Measurements from ENCODE around the gene CALML3. TPM values are rescaled to one million over a fixed set of nuclear protein-coding genes. Genes with fewer than 3 reads are reported as not detected.

CALML3 gene
- total and polyA plus RNA-seq, 2 of the 8 experiments (the other 6 are each of a cell fraction or from before 2014, with no cell fraction given), result not detected

DNA sequence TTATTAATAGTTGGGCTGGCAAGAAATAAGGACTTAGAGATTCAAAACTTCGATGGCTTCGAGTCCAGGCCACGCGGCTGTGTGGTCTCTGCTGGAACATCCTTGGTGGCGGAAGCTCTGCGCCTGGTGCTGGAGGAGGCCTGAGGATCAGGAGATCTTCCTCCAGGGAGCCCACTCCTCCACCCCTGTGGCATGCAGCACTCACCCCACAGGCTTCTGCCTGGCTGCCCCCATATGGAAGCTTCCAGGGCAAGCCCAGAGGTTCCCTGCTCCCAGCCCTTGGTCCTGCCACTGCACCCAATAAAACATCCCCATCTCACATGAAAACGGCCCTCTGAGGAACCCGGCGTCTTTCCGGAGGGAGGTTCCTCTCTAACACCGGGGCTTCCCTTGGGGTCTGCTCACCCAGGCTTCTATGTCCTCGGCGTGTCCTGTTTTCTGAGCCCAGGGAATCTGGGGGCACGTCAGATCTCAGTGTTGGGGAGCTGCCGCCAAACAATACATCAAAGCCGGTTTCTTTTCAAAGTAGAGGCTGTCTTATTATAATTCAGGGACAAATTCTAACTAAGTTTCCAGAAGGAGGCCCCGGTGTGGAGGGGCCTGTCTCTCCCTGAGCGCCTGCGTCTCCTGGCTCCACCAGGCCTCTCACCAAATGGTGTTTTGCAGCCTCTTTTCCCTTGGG lies 32.4 kb downstream of the CALML3 start:
- H2BK120ac ChIP-seq (replicated peaks; ENCODE audit: low read depth, low read length), result no peak overlapping the region
- no peak overlapping the region for H3K14ac ChIP-seq (ENCODE audit: insufficient read length)
- no peak overlapping the region for H3K4ac ChIP-seq (replicated peaks; ENCODE audit: insufficient read length, low read depth, low read length)
- H2BK5ac ChIP-seq (ENCODE audit: low read depth, low read length), result no peak overlapping the region
- POLR2A ChIA-PET (ENCODE audit: partially characterized antibody), result interaction anchor here (0.8 to 0.9 kb wide), 2 partner anchors 96 to 111 kb away, joined by 3 read pairs; no protein-coding TSS in a partner anchor
- DNase-seq (ENCODE audit: low read depth in 1 of 2, low spot score in 2 of 2) (no peak), FAIRE-seq (no peak)
- H3K23me2 ChIP-seq (ENCODE audit: low read depth, low read length), result no peaks in the 10 kb centered on the region; the same call in 1 of the 2 replicates
- no peak overlapping the region for H3K4me3 ChIP-seq (ENCODE audit: extremely low read depth in 1 of 4, insufficient read depth in 2 of 4, low read depth in 3 of 4, low read length in 4 of 4)
- H3K36me3 ChIP-seq (ENCODE audit: control insufficient read depth in 2 of 4, insufficient read depth in 4 of 4, low read length in 3 of 4), result no peaks in the 10 kb centered on the region
- H4K5ac ChIP-seq (ENCODE audit: insufficient read length, low read depth, low read length), result no peak overlapping the region
- H2BK15ac ChIP-seq (ENCODE audit: low read length), result no peak overlapping the region
- no peak overlapping the region for H3K56ac ChIP-seq (replicated peaks; ENCODE audit: insufficient read length, low read depth, low read length)
- H3K9ac ChIP-seq (replicated peaks in 1 of 4; ENCODE audit: extremely low read depth in 1 of 4, low read depth in 3 of 4, low read length in 3 of 4), result no peak overlapping the region
- CTCF ChIA-PET (ENCODE audit: partially characterized antibody), result interaction anchor here (1.0 to 3.0 kb wide), 6 partner anchors 9 to 57 kb away, joined by 3 to 9 read pairs (median 3); partner anchors contain the start of gene CALML5
- H3K18ac ChIP-seq (ENCODE audit: extremely low read depth, low read length), result no peak overlapping the region
- H3K79me1 ChIP-seq (ENCODE audit: low read depth, low read length), result no peaks in the 10 kb centered on the region
- no peaks in the 10 kb centered on the region for H3K9me3 ChIP-seq (ENCODE audit: insufficient read depth in 2 of 2, low read depth in 1 of 2, low read length in 1 of 2)
- 88% methylated on average over 19 of the region's 19 CpGs; no CpG with 5 or more reads in 1 of the 2 experiments for WGBS, 2 experiments (ENCODE audit: extremely low coverage in 1 of 2, insufficient coverage in 1 of 2, insufficient read length in 1 of 2, insufficient replicate concordance in 2 of 2, low coverage in 1 of 2, low lambda C conversion rate in 2 of 2, missing lambda C conversion rate in 1 of 2)
- H3K27me3 ChIP-seq (replicated peaks in 1 of 4; ENCODE audit: control insufficient read depth in 3 of 4, extremely low read depth in 1 of 4, insufficient read depth in 3 of 4, low read length in 3 of 4), result no peaks in the 10 kb centered on the region
- no peaks in the 10 kb centered on the region for H4K20me1 ChIP-seq (replicated peaks in 1 of 2; ENCODE audit: control insufficient read depth in 1 of 2, insufficient read depth in 2 of 2, low read length in 2 of 2)
- no peak overlapping the region for H3K27ac ChIP-seq (ENCODE audit: low read depth, low read length)
- peak overlapping the region; percentile 23; the same call in 1 of the 2 replicates for H4K8ac ChIP-seq (ENCODE audit: extremely low read depth, insufficient read depth, low read length)
- no peak overlapping the region for H4K91ac ChIP-seq (replicated peaks; ENCODE audit: insufficient read length, low read length)
- 0 out of 2 replicates have a peak overlapping the region, but pooled peaks have one; percentile 14 for H2BK12ac ChIP-seq (ENCODE audit: low read depth, low read length)
- no peak overlapping the region for H2AFZ ChIP-seq (ENCODE audit: low read length)
- no peak overlapping the region for H3K4me2 ChIP-seq (ENCODE audit: insufficient read depth in 1 of 2, low read depth in 2 of 2, low read length in 2 of 2)
- no peak for TF ChIP-seq RNF2 (IDR thresholded peaks at IDR 0.05; ENCODE audit: borderline replicate concordance, low read depth, low read length, missing control alignments, poor library complexity, severe bottlenecking)
- no peak for TF ChIP-seq CREB1 (IDR thresholded peaks at IDR 0.05)
- no peak for TF ChIP-seq SIRT6 (IDR thresholded peaks at IDR 0.05; ENCODE audit: low read length)
- no peak for TF ChIP-seq GABPA (IDR thresholded peaks at IDR 0.05; ENCODE audit: borderline replicate concordance, insufficient read depth, low read length)
- TF ChIP-seq KDM5A (IDR thresholded peaks at IDR 0.05; ENCODE audit: low read length), result no peak
- H3K23ac ChIP-seq (ENCODE audit: insufficient read length), result no peak overlapping the region
- no peaks in the 10 kb centered on the region for H3K79me2 ChIP-seq (ENCODE audit: control insufficient read depth in 1 of 2, insufficient read depth in 2 of 2, low read length in 2 of 2)
- H2AK5ac ChIP-seq (ENCODE audit: low read depth, low read length), result no peak overlapping the region
- H3K4me1 ChIP-seq (replicated peaks in 1 of 4; ENCODE audit: control insufficient read depth in 3 of 4, insufficient read depth in 4 of 4, low read length in 3 of 4), result peaks cover 0 to 4% (median 1%) of the 10 kb centered on the region in 4 experiments; a peak in 5 of 7 replicates
- H2BK20ac ChIP-seq (ENCODE audit: low read length), result no peak overlapping the region

Measured in H1 (cell line).